Mesendoderm (in vitro differentiated cells): ENCODE data around the gene B4GALNT2.

ENCODE experiments used
- DNase-seq: peaks from one replicate; pipeline ENCODE4 v3.0.0; 2013
- H2AK5ac ChIP-seq: 2 replicates; pipeline ENCODE4 v1.6.1; 2013; ENCODE audit warnings: low read length, inconsistent platforms
- H2BK120ac ChIP-seq: 2 replicates; pipeline ENCODE4 v1.6.1; 2013; ENCODE audit warnings: low read depth, mild to moderate bottlenecking, low read length, moderate library complexity, mixed read lengths
- H2BK15ac ChIP-seq: replicated peaks from 2 replicates; pipeline ENCODE4 v1.6.1; 2013; ENCODE audit warnings: low read depth, mild to moderate bottlenecking, moderate library complexity
- H2BK5ac ChIP-seq: 2 replicates; pipeline ENCODE4 v1.6.1; 2013; ENCODE audit warnings: low read length, inconsistent platforms
- H3K18ac ChIP-seq: 2 replicates; pipeline ENCODE4 v1.6.1; 2013; ENCODE audit warnings: mild to moderate bottlenecking, low read length, mixed read lengths
- H3K23ac ChIP-seq: one replicate; pipeline ENCODE4 v1.6.1; 2013; ENCODE audit warnings: low read length
- H3K27ac ChIP-seq: 2 replicates; pipeline ENCODE4 v1.5.1; 2013; ENCODE audit warnings: low read depth, mild to moderate bottlenecking, inconsistent platforms, low read length, moderate library complexity
- H3K27me3 ChIP-seq: 2 replicates; pipeline ENCODE4 v1.6.1; 2013; ENCODE audit warnings: low read length, control low read depth, mild to moderate bottlenecking, inconsistent platforms; ENCODE audit not compliant: insufficient read depth, poor library complexity
- H3K36me3 ChIP-seq: 2 replicates; pipeline ENCODE4 v1.6.1; 2013; ENCODE audit warnings: low read length, inconsistent platforms; ENCODE audit not compliant: control insufficient read depth, insufficient read depth
- H3K4ac ChIP-seq: one replicate; pipeline ENCODE4 v1.6.1; 2013; ENCODE audit warnings: low read depth, mild to moderate bottlenecking, low read length, moderate library complexity
- H3K4me1 ChIP-seq: 2 replicates; pipeline ENCODE4 v1.6.1; 2013; ENCODE audit warnings: low read depth, low read length, inconsistent platforms; ENCODE audit not compliant: control insufficient read depth
- H3K4me2 ChIP-seq: 2 replicates; pipeline ENCODE4 v1.6.1; 2013; ENCODE audit warnings: low read length
- H3K4me3 ChIP-seq: 2 replicates; pipeline ENCODE4 v1.5.1; 2013; ENCODE audit warnings: mild to moderate bottlenecking, low read length
- H3K56ac ChIP-seq: one replicate; pipeline ENCODE4 v1.6.1; 2013; ENCODE audit warnings: low read length
- H3K79me1 ChIP-seq: 2 replicates; pipeline ENCODE4 v1.6.1; 2013; ENCODE audit warnings: low read length, inconsistent platforms
- H3K79me2 ChIP-seq: 2 replicates; pipeline ENCODE4 v1.6.1; 2013; ENCODE audit warnings: mild to moderate bottlenecking, low read length; ENCODE audit not compliant: control insufficient read depth, insufficient read depth
- H3K9ac ChIP-seq: 2 replicates; pipeline ENCODE4 v1.6.1; 2013; ENCODE audit warnings: low read length, inconsistent platforms
- H4K5ac ChIP-seq: one replicate; pipeline ENCODE4 v1.6.1; 2013; ENCODE audit warnings: low read length
- H4K8ac ChIP-seq: one replicate; pipeline ENCODE4 v1.6.1; 2013; ENCODE audit warnings: low read depth, mild to moderate bottlenecking, control low read depth, low read length, moderate library complexity
- whole genome bisulfite sequencing: extraction: QIAGEN DNeasy Blood & Tissue Kit; methylation state at CpG from one replicate; pipeline ENCODE4 v1.1.7; 2013; ENCODE audit warnings: low lambda C conversion rate, missing lambda C conversion rate; ENCODE audit not compliant: insufficient coverage; ENCODE audit errors: extremely low coverage; 5-methylcytosine and 5-hydroxymethylcytosine counted together

Gene B4GALNT2

GRCh38 chr17:49209061-49209571 is 76.5 kb downstream of the B4GALNT2 start:
- no peak overlapping the region for H4K5ac ChIP-seq
- no peak for DNase-seq
- no peak overlapping the region for H3K18ac ChIP-seq
- no CpG with 5 or more reads among the region's 10 CpGs for WGBS
- H3K23ac ChIP-seq = no peak overlapping the region
- no peak overlapping the region for H2BK120ac ChIP-seq
- no peaks in the 10 kb centered on the region for H3K79me2 ChIP-seq
- no peak overlapping the region for H2BK5ac ChIP-seq
- H3K79me1 ChIP-seq = no peaks in the 10 kb centered on the region
- no peak overlapping the region for H4K8ac ChIP-seq
- no peak overlapping the region for H3K4me3 ChIP-seq
- no peak overlapping the region for H3K4ac ChIP-seq
- H3K9ac ChIP-seq = no peak overlapping the region
- H3K36me3 ChIP-seq = no peaks in the 10 kb centered on the region
- H2BK15ac ChIP-seq = no peak overlapping the region
- H3K4me2 ChIP-seq = no peak overlapping the region
- H3K27me3 ChIP-seq = no peaks in the 10 kb centered on the region
- H3K4me1 ChIP-seq = peaks cover 7% of the 10 kb centered on the region
- no peak overlapping the region for H2AK5ac ChIP-seq
- H3K56ac ChIP-seq = no peak overlapping the region
- H3K27ac ChIP-seq = no peak overlapping the region

- Histone ChIP-seq H2AK5ac (no peak within 1 kb of the TSS), H3K4me2 (peak within 1 kb of the TSS; percentile 20), H3K36me3 (no peaks in the 10 kb centered on the region), H2BK15ac (no peak within 1 kb of the TSS), H2BK120ac (no peak within 1 kb of the TSS), H3K23ac (no peak within 1 kb of the TSS), H3K27me3 (no peaks in the 10 kb centered on the region), H3K27ac (no peak within 1 kb of the TSS), H3K18ac (peak within 1 kb of the TSS; percentile 65), H3K56ac (peak within 1 kb of the TSS; percentile 59), H2BK5ac (no peak within 1 kb of the TSS), H4K8ac (peak within 1 kb of the TSS; percentile 30), H3K4me3 (no peak within 1 kb of the TSS), H3K79me2 (no peaks in the 10 kb centered on the region), H3K9ac (peak within 1 kb of the TSS; percentile 46), H3K4me1 (peaks cover 7% of the 10 kb centered on the region), H3K4ac (no peak within 1 kb of the TSS), H3K79me1 (no peaks in the 10 kb centered on the region), H4K5ac (no peak within 1 kb of the TSS)
- DNase-seq = peak; percentile 73
- WGBS = no CpG with 5 or more reads among the region's 22 CpGs
These were observed 77.8 kb downstream of the B4GALNT2 start, which contains the start of the genes ABI3 and GNGT2 for GRCh38 chr17:49210158-49211029. Gene ABI3 (plus strand): TSS chr17:49210707. CDS start chr17:49210725, 18 bp downstream. Gene GNGT2 (minus strand): TSS chr17:49210574. CDS start chr17:49207422, 3,152 bp downstream.

GRCh38 chr17:49213399-49213798 is 80.8 kb downstream of the B4GALNT2 start:
- H2BK5ac ChIP-seq = no peak overlapping the region
- H3K4me1 ChIP-seq = peaks cover 7% of the 10 kb centered on the region
- no peak overlapping the region for H3K4me3 ChIP-seq
- no peak overlapping the region for H2BK15ac ChIP-seq
- no peaks in the 10 kb centered on the region for H3K27me3 ChIP-seq
- H4K8ac ChIP-seq = no peak overlapping the region
- no CpG with 5 or more reads among the region's 5 CpGs for WGBS
- no peak overlapping the region for H3K9ac ChIP-seq
- no peak for DNase-seq
- H4K5ac ChIP-seq = no peak overlapping the region
- H3K79me1 ChIP-seq = no peaks in the 10 kb centered on the region
- no peaks in the 10 kb centered on the region for H3K79me2 ChIP-seq
- no peak overlapping the region for H2BK120ac ChIP-seq
- no peaks in the 10 kb centered on the region for H3K36me3 ChIP-seq
- no peak overlapping the region for H3K4ac ChIP-seq
- no peak overlapping the region for H3K27ac ChIP-seq
- H3K23ac ChIP-seq = no peak overlapping the region
- H3K18ac ChIP-seq = no peak overlapping the region
- no peak overlapping the region for H3K56ac ChIP-seq
- no peak overlapping the region for H3K4me2 ChIP-seq
- no peak overlapping the region for H2AK5ac ChIP-seq

- no peak overlapping the region for H3K27ac ChIP-seq
- no peak overlapping the region for H3K9ac ChIP-seq
- H4K5ac ChIP-seq = no peak overlapping the region
- no peak overlapping the region for H2BK5ac ChIP-seq
- H3K4me1 ChIP-seq = peaks cover 7% of the 10 kb centered on the region
- H3K4me3 ChIP-seq = no peak overlapping the region
- no peak overlapping the region for H3K4me2 ChIP-seq
- H3K27me3 ChIP-seq = no peaks in the 10 kb centered on the region
- no peaks in the 10 kb centered on the region for H3K79me2 ChIP-seq
- no peak overlapping the region for H4K8ac ChIP-seq
- WGBS = no CpG with 5 or more reads among the region's 2 CpGs
- no peaks in the 10 kb centered on the region for H3K36me3 ChIP-seq
- H3K4ac ChIP-seq = no peak overlapping the region
- H2AK5ac ChIP-seq = no peak overlapping the region
- no peak for DNase-seq
- H2BK120ac ChIP-seq = no peak overlapping the region
- H3K56ac ChIP-seq = no peak overlapping the region
- H3K18ac ChIP-seq = no peak overlapping the region
- H2BK15ac ChIP-seq = no peak overlapping the region
- no peaks in the 10 kb centered on the region for H3K79me1 ChIP-seq
- H3K23ac ChIP-seq = no peak overlapping the region
These were observed 81.3 kb downstream of the B4GALNT2 start for GRCh38 chr17:49213847-49214246.

- H3K56ac ChIP-seq = no peak overlapping the region
- no peak overlapping the region for H2BK120ac ChIP-seq
- peaks cover 5% of the 10 kb centered on the region for H3K4me1 ChIP-seq
- no peak overlapping the region for H3K4me3 ChIP-seq
- no CpG with 5 or more reads among the region's 12 CpGs for WGBS
- no peak overlapping the region for H4K8ac ChIP-seq
- H2BK5ac ChIP-seq = no peak overlapping the region
- DNase-seq = no peak
- no peak overlapping the region for H3K27ac ChIP-seq
- H3K9ac ChIP-seq = no peak overlapping the region
- H3K36me3 ChIP-seq = no peaks in the 10 kb centered on the region
- H3K79me2 ChIP-seq = no peaks in the 10 kb centered on the region
- no peaks in the 10 kb centered on the region for H3K27me3 ChIP-seq
- no peak overlapping the region for H2BK15ac ChIP-seq
- H3K18ac ChIP-seq = no peak overlapping the region
- H2AK5ac ChIP-seq = no peak overlapping the region
- no peak overlapping the region for H3K4ac ChIP-seq
- no peak overlapping the region for H3K23ac ChIP-seq
- H3K79me1 ChIP-seq = no peaks in the 10 kb centered on the region
- no peak overlapping the region for H3K4me2 ChIP-seq
- no peak overlapping the region for H4K5ac ChIP-seq
These were observed 82.2 kb downstream of the B4GALNT2 start for GRCh38 chr17:49214676-49215360.
